NT2/D1 (cell line): Measurements from ENCODE around the gene SLC39A11.

Source experiments
- SUZ12 ChIP-seq: IDR thresholded peaks from 2 replicates; pipeline ENCODE4 v1.6.1; 2011; ENCODE audit not compliant: insufficient read length, insufficient read depth; ENCODE audit errors: extremely low read depth
- YY1 ChIP-seq: IDR thresholded peaks from 2 replicates; pipeline ENCODE4 v1.6.1; 2011; ENCODE audit not compliant: insufficient read length, insufficient read depth

DNA sequence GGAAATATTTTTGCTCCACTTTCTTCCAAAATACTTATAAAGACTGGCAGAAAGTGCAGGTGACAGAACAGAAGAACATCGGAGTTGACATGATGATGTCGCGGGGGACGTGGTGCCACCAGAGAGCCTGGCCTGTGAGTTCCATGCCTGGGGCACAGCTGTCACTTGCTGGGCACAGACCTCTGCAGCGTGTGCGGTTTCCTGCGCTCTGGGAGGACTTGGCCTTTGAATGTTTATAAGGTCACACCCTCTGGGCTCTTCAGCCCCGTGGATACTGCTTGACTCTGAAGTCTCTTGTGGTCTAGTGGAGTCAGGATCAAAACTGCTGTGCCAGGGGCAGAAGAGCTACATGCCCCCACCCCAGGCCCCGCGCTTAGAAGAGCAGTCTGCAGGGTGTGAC is 357.9 kb downstream of the SLC39A11 start:
- no peak for TF ChIP-seq YY1
- no peak for TF ChIP-seq SUZ12
